T-helper 9 cell (primary cell): ENCODE results near the gene RPTOR.

ENCODE experiments used
- DNase-seq: peaks from one replicate; pipeline ENCODE4 v3.0.0-alpha.2; 2020

The RPTOR gene

DNA sequence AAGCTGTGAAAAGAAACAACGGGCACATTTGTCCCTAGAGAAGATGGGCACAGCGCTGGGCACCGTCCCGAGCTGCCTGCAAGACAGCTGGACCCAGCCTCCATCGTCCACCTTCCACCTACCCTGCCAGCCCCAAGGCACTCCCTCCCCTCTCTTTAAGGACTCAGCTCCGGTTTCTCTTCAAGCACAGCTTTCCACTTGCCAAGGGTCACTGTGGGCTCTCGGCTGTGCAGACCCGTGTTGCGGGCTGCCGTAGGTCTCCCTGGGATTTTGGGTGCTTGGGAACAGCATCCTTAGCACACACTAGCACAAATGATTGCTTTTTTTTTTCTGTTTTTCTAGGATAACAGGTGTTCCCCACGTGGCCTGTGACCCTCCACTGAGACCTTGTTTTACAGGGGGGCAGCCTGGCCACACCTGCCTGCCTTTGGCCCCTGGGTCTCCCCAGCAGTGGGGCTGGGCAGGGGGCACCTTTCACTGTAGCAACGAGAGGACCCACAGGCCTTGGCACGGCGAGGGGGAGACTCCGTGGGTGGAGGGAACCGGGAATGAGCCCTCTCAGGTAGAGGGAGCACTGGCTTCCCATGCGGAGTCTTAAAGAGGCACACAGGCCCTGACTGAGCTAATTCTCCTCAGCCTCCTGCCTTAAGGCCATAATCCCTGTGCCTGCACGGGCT is 448.4 kb downstream of the RPTOR start:
- DNase-seq: no peak

DNA sequence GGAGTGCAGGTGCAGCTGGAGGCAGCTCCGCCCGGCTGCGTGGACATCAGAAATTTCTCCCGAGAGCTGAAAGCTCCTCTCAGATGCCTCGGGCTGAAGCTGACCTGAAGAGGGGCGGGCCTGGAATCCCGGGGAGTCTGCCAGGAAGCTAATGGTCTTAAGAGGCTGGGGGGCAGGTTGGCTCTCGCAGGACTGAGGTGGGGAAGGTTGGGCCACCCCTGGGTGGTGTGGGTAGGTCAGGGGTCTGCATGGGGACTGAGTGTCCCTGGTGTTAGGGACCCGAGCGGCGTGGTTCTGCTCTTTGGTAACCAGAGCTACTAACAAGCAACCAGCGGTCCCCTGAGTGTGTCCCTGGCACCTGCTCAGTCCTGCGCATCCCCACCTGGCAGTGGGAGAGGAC is 450.5 kb downstream of the RPTOR start:
- no peak for DNase-seq

DNA sequence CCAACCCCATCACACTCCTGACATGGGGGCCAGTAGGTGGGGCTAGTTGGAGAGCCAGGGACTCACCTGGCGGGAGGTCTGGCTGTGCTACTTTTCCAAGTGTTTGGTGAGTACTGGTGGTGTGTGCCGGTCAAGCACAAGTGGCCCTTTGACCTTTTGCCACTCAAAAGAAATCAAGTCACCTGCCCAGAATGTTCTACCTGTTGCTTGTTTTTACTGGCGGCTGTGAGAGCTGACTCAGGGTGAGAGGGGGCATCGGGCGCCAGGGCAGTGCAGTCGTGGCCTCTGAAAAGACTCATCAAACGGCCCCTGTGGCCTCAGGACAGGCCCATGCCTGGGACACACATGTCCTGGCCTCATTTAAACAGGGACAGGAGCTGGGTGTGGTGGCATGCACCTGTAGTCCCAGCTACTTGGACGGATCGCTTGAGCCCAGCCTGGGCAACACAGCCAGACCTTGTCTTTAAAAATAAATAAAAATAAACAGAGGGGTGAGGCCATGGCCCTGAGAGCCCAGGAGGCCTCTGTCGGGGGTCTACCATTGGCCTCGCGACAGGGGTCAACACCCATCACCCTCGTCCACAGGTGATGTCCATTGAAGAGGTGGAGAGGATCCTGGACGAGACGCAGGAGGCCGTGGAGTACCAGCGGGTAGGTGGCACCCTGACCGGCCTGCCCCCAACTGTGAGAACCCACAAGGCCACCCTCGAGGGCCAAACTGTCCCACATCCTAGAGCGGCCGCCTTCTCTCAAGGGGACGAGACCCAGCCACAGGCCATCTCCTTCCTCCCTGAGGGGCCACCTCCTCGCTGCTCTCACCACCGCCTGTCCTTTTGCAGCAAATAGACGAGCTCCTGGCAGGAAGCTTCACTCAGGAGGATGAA is 452.0 kb downstream of the RPTOR start:
- no peak for DNase-seq

DNA sequence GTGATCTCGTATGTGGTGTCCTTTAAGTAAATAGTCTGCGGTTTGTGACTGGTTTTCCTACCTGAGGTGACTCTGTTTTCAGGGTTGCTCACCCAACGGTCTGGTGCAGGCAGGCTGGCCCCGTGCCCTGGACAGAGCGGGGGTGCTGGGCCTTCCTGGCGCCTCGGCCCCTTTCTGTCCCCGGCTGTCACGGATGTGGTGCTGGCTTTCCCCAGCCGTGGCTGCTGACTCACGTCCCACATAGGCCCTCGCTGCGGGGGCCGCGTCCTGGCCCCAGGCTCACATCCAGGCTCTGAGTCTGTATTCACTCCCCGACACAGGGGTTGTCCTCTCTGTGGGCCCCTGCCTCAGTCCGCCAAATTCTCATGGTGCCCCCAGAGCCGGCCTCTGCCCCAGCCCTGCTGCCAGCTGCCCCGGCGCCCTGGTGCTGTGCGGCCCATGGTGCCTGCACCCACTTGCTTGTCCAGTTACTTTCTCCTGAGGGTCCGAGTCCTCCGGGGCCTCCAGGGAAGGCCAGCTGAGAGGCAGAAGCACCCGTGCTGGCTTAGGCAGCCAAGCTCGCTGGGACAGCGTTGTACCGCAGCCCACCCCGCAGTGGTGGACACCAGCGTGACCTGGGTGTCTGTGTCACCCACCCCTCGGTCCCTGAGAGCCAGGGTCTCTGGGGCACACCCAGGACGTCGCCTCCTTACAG is 452.9 kb downstream of the RPTOR start:
- DNase-seq: no peak

DNA sequence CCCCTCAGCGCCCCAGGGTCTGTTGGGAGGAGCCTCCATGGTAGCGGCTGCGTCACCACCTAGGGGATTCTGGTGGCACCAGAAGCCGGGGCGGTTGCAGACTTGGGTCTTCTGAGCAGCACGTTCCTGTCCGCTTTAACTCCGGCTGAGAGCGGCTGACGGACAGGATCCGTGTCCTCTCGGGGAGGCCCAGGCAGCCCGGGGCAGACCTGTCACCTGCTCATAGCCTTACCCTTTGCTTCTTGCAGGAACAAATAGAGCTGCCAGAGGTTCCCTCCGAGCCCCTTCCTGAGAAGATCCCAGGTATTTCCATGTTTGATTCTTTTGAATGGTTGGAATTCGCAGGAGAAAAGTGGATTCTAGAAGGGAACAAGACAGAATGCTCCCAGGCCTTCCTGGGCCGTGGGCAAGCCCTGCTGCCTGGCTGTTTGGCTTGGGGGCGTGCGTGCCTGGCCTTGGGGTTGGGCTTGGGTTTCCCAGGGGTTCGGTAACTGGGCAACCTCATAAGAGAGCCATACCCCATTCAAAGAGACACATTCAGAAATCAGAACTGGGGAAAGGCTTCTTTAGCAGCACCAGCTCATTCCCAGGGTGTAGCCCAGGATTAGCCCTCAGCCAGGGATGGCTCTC is 453.6 kb downstream of the RPTOR start:
- no peak for DNase-seq

DNA sequence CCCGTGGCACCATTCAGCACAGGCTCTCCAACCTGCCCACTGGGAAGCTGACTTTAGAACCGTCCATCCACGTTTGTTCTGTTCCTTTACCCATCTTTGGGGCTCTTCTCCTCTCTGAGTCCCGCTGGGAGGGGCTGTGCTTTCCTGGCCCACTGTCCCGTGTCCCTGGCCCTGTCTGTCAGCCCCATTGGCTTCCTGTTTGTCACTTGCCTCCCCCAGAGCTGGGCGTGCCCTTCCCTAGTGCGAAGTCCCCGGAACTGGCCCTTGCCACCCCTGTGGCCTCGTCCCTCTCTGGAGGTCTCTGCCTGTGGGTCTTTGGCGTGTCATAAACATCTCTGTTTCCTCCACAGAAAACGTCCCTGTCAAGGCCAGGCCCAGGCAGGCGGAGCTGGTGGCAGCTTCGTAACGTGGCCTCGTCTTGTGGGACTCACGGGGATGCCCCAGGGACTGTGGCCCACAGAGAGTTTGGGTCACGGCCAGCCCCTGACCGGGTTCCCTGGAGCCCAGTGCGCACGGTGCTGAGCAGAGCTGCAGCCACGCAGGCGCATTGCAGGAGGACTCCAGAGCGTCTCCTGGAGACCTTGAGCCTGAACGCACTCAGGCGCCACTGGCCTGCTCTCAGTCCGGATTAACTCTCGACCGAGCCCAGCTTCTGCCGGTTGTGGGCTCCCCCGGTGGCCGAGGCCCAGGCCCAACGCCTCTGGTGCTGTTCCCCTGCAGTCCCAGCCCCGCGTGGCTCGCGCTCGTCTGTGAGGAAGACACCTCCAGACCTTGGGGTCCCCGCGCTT is 454.3 kb downstream of the RPTOR start:
- no peak for DNase-seq

DNA sequence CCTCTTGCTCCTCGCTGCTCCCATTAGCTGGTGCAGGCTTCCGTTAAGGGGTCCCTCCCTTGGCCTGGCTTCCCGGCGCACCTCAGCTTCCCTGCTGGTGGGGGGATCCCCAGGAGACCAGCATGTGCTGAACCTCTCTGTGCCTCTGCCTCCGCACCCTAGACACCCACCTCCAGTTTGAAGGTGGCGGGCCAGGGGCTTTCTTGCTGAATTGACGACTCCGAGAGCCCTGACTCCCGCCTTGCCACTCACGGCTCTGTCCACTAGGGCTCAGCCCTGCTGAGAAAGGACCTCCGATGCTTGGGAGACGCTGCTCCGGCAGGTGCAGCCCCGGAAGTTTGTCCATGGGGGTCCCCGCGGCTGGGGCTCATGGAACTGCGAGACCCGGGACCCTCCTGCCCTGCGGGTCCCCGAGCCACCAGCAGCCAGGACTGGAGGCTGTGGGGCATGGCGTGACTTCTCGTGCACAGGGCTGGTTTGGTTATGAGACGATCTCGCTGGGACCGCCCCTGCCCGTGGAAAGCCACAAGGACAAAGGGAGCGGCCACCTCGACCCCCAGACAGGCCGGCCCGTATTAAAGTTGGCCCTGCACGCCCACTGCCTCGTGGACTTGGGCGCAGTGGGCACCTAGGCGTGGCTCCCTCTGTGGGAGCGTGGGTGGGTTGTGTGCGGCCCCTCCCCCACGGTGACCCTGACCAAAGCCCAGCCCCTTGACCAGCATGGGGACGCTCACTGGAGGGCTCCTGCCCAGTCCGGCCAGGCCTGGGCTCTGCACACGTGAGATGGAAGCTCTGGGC is 455.1 kb downstream of the RPTOR start:
- no peak for DNase-seq

DNA sequence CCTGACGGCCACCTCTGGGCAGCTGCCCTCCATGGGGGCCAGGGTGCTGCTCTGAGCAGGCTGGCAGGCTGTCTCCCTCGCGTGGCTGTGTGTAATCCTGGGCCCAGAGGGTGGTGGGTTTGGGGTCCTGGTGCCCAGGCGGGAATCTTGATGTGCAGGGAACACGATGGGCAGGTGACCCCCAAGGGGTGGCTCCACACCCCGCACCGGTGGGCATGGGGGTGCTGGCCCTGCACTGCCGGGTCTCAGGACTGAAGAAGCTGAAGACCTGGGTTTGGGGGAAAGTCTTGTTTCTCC is 455.6 kb downstream of the RPTOR start:
- no peak for DNase-seq

DNA sequence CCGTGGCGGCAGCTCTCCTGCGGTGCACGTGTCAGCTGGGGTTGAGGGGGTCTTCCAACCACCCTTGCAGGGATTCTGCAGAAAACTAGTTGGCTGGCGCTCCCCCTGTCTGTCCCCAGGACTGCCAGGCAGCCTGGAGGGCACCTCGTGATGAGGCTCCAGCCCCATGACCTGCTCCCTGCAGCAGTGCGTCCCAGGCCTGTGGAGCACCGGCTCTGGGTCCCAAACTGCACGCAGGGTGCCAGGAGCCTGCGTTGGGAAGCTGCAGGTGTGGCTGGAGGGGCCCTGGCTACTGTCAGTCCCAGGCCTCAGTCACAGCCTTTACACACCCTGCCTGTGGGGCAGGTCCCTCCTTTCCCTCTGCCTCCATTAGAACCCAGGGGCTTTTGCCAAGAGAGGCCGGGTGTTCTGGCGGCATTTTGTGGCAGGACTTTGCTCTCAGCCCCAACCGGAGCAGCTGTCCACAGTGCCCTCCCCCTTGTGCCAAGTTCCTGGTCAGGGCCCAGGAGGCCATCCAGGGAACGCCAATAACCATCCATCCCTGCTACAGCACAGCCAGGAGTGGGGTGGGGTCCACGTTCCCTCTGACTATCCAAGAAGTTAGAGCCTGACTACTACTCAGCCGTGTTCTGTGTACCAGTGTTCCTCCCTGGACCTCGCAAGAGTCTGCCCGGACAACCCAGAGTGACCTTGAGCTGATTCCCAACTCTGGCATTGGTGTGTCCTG is 456.2 kb downstream of the RPTOR start:
- DNase-seq: no peak

DNA sequence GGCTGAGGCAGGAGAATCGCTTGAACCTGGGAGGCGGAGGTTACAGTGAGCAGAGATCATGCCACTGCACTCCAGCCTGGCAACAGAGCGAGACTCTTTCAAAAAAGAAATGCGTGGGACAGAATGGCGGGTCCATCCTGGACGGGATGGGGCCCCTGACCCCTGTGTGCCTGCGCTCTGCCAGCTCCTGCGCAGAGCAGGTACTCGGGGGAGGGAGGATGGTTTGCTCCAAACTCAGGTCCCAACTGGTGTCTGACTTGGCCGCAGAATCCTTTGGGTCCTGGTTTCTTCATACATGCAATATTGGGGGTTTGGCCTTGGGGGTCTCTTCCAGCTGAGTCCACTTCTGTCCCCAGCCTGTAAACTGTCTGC is 457.4 kb downstream of the RPTOR start:
- no peak for DNase-seq

DNA sequence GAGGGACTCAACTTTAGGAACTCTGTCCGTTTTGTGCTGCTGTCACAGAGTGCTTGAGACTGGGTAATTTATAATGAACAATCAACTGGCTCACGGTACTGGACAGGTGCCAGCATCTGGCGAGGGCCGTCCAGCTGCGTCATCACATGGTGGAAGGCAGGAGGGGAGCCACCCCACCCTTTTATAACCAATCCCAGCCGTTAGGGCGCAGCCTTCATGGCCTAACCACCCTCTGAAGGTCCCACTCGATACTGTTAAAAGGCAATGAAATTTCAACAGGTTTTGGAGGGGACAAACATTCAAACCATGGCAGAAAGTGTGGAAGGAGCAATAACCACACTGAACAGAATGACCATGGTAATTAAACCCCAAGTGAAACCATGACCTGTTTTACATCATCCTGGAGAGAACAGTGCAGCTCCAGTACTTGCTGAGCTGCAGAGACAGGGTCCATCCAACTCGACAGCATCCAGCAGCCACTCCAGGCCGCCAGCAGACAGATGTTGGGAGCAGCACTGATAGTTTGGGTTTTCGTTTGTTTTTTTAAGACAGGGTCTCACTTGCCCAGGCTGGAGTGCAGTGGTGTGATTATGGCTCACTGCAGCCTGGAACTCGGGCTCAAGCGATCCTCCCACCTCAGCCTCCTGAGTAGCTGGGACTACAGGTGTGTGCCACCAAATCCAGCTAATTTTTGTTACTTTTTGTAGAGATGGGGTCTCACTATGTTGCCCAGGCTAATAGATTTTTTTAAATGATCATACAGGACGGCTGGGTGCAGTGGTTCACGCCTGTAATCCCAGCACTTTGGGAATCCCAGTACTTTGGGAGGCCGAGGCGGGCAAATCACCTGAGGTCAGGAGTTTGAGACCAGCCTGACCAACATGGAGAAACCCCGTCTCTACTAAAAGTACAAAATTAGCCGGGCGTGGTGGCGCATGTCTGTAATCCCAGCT is 458.0 kb downstream of the RPTOR start:
- no peak for DNase-seq

DNA sequence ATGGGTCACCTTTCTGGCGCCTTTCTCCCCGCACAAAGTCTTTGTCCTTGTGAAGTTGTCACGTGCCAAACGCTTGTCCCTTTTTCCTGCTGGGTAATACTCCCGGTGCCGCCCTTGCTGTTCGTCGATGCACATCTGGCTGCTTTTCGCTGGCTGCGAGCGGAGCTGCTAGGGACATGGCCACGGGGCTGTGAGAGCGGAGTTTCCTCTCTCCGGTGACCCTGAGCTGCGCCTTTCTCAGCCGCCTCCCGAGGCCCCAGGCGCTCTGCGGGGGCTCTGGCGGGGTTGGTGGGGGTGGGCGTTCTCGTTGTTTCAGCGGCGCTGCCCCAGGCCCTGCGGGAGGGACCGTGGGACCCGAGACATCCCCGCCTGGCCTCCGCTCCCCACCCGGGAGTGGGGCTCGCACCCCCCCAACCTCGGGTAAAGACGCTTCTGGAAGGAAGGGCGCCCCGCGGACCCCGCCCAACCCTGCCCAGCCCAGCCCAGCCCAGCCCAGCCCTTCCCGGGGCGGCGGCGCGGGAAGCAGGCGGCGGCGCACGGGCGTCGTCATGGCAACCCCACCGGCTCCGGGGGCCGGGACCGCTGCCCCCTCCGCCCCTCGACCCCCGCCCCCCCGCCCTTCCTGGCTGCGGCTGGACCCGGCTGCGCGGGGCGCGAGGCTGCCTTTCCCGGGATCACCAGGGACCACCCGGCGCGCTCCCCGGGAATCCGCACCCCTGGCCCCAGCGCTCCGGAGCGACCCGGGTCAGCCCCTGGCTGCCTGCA is 459.3 kb downstream of the RPTOR start:
- no peak for DNase-seq

DNA sequence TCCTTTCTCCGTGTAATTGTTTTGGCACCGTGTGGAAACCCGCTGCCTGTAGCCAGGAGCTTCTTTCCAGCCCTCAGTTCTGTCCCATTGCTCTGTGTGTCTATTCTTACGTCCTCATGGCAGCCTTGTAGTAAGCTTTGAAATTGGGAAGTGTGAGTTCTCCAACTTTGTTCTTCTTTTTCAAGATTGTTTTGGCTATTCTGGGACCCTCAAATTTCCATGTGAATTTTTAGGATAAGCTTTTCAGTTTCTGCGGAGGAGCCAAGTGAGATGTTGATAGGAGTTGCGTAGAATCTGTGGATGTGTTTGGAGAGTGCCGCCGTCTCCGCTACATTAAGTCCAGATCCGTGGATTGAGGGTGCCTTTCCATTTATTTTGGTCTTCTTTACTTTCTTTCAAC is 462.3 kb downstream of the RPTOR start:
- no peak for DNase-seq

DNA sequence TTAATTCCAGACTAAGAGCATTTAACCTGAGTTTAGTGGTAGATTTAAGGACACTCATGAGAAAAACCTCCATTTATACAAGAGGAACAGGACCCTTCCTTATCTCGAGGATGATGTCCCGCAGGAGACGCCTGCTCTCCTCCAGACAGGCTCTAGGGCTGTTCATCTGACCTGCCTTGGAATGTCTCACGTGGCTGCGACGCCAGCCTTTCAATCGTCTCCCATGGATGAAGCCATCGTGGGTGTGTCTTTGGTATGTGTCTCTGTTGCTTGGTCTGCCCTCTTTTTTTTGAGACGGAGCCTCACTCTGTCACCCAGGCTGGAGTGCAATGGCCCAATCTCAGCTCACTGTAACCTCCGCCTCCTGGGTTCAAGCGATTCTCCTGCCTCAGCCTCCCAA is 463.5 kb downstream of the RPTOR start:
- DNase-seq: no peak

DNA sequence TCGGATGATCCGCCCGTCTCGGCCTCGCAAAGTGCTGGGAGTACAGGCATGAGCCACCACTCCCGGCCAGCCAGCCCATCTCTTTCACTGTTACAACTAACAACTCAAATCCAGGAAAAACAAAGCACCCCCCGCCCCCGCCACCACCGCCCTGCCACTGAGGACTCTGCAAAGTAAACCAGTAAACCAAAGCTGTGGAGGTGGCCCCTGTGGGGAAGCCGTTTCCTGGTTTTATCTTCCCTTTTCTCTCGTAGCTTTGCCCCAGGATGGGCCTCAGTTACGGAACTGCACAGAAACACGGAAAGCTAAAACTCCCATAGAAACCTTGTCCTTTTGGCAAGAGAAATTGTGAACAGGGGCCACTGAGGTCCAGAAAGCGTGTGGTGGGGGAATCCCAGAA is 464.5 kb downstream of the RPTOR start:
- DNase-seq: no peak

DNA sequence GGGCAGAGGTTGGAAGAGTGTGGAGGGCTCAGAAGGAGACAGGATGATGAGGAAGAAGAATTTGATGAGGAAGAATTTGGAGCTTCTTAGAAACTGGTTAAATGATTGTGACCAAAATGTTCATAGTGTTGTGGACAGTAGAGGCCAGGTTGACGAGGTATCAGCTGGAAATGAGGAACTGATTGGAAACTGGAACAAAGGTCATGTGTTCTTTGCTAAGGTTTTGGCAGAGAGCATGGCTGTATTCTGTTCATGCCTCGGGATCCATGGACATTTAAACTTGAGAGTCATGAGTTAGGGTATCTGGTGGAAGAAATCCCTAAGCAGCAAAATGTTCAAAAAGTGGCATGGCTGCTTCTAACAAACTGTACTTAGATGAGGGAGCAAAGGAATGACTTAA is 466.3 kb downstream of the RPTOR start:
- no peak for DNase-seq

DNA sequence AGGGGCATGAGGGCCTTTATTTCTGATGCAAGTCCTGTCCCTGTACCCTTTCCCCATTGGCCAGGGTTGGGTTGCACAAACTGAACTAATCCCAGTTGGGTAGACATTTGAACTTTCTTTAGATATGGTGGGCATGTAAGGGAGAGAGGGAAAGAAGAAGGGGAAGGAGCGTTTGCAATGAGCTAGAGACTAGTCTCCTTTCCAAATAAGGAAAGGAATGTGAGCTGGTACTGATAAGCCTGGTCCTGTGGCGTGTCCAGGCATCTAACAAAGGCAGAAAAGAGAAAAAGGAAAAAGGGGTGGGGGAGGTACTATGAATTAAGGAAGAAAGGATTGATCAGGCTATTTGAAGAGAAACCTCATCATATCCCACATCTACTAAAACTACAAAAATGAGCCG is 467.3 kb downstream of the RPTOR start:
- DNase-seq: no peak

DNA sequence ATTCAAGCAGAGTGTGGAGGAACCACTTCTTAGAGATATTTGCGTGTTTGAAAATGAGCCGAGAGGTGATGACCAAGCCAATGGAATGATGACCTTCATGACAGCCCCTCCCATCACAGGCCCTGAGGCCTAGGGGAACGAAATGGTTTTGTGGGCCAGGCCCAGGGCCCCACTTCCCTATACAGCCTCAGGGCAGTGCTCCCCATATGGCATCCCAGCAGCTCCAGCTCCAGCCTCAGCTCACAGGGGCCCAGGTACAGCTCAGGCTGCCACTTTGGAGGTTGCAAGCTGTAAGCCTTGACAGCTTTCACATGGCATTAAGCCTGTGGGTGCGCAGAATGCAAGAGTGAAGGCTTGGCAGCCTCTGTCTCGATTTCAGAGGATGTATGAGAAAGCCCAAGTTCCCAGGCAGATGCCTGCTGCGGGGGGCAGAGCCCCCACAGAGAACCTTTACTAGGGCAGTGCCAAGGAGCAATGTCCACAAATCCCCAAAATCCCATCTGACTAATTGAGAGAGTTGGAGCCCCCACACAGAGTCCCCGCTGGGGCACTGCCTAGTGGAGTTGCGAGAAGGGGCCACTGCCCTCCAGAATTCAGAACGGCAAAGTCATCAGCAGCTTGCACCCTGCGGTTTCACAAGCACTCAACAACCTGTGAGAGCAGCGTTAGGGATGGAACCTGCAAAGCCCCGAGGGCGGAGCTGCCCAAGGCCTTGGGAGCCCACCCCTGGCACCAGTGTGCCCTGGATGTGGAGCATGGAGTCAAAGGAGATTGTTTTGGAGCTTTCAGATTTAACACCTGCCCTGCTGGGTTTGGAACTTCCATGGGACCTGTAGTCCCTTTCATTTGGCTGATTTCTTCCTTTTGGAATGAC is 468.2 kb downstream of the RPTOR start:
- no peak for DNase-seq
